Measurements from ENCODE around the gene LHPP.

DNA sequence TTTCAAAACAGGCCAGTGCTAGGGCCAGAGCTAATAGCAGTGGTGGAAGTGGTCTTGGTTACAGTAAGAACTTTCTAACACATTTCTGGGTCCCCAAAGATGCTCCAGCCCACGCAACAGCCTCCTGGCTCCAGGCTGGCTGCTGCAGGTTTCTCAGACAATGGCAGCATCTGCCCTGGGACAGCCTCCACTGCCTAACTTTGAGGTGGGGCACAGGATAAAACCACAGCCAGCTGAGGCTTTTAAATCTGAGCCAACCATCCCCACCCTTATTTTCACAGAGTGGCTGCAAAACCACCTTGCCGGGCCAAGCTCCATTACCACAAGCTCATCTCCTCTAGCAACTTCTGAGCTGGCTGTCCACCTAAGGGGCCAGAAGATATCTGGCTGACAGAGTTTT is 197.8 kb downstream of the LHPP start:
- TF ChIP-seq, protein P1, sequence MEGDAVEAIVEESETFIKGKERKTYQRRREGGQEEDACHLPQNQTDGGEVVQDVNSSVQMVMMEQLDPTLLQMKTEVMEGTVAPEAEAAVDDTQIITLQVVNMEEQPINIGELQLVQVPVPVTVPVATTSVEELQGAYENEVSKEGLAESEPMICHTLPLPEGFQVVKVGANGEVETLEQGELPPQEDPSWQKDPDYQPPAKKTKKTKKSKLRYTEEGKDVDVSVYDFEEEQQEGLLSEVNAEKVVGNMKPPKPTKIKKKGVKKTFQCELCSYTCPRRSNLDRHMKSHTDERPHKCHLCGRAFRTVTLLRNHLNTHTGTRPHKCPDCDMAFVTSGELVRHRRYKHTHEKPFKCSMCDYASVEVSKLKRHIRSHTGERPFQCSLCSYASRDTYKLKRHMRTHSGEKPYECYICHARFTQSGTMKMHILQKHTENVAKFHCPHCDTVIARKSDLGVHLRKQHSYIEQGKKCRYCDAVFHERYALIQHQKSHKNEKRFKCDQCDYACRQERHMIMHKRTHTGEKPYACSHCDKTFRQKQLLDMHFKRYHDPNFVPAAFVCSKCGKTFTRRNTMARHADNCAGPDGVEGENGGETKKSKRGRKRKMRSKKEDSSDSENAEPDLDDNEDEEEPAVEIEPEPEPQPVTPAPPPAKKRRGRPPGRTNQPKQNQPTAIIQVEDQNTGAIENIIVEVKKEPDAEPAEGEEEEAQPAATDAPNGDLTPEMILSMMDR (IDR thresholded peaks at IDR 0.05) = no peak
- no peak for TF ChIP-seq POLR2A (IDR thresholded peaks at IDR 0.05)

Data from transverse colon (tissue), 3 donors.